Ishikawa (cell line): ENCODE measurements around the gene FGF4.
A peak's percentile ranks its signal among the peaks of the same experiment; 100 is the strongest.

ENCODE experiments used
- CEBPB ChIP-seq: IDR thresholded peaks from 2 replicates; pipeline ENCODE4 v1.6.1; 2012
- CREB1 ChIP-seq: IDR thresholded peaks from 2 replicates; pipeline ENCODE4 v1.6.1; 2012; ENCODE audit warnings: low read depth
- EGR1 ChIP-seq: IDR thresholded peaks from 2 replicates; pipeline ENCODE4 v1.6.1; 2012
- EP300 ChIP-seq: IDR thresholded peaks from 2 replicates; pipeline ENCODE4 v1.6.1; 2012; ENCODE audit warnings: borderline replicate concordance
- FOXM1 ChIP-seq: IDR thresholded peaks from 2 replicates; pipeline ENCODE4 v1.6.1; 2012; ENCODE audit warnings: low read depth, borderline replicate concordance
- MAX ChIP-seq: IDR thresholded peaks from 2 replicates; pipeline ENCODE4 v1.6.1; 2012
- NFIC ChIP-seq: IDR thresholded peaks from 2 replicates; pipeline ENCODE4 v1.6.1; 2012
- RAD21 ChIP-seq: IDR thresholded peaks from 2 replicates; pipeline ENCODE4 v1.6.1; 2012; ENCODE audit warnings: low read depth
- REST ChIP-seq: IDR thresholded peaks from 2 replicates; pipeline ENCODE4 v1.6.1; 2012; ENCODE audit warnings: low read depth, mild to moderate bottlenecking
- TAF1 ChIP-seq: IDR thresholded peaks from 2 replicates; pipeline ENCODE4 v1.6.1; 2012; ENCODE audit warnings: low read depth, mild to moderate bottlenecking
- TCF12 ChIP-seq: IDR thresholded peaks from 2 replicates; pipeline ENCODE4 v1.6.1; 2012; ENCODE audit warnings: low read depth
- TEAD4 ChIP-seq: IDR thresholded peaks from 2 replicates; pipeline ENCODE4 v1.6.1; 2012
- USF1 ChIP-seq: IDR thresholded peaks from 2 replicates; pipeline ENCODE4 v1.6.1; 2012
- YY1 ChIP-seq: IDR thresholded peaks from 2 replicates; pipeline ENCODE4 v1.6.1; 2012; ENCODE audit warnings: low read depth
- ZBTB7A ChIP-seq: IDR thresholded peaks from 2 replicates; pipeline ENCODE4 v1.6.1; 2012; ENCODE audit warnings: low read depth

FGF4 gene

GRCh38 chr11:69819541-69820070, 44.5 kb upstream of the FGF4 start:
- TF ChIP-seq EP300, result no peak
- TF ChIP-seq TCF12, result no peak
- no peak for TF ChIP-seq ZBTB7A
- no peak for TF ChIP-seq TEAD4

- TF ChIP-seq ZBTB7A (no peak), TAF1 (no peak), USF1 (no peak), EGR1 (no peak), NFIC (no peak), TEAD4 (no peak), EP300 (no peak)
Observed at GRCh38 chr11:69818603-69819441, 43.7 kb upstream of the FGF4 start, which contains the start of gene FGF3. TSS of gene FGF3 (minus strand) at chr11:69819416. CDS start at chr11:69818933, 483 bp downstream.

- TF ChIP-seq EGR1 (no peak), ZBTB7A (no peak), CEBPB (no peak), MAX (no peak), CREB1 (no peak), RAD21 (no peak), NFIC (no peak), FOXM1 (no peak), TAF1 (no peak), YY1 (no peak), REST (no peak), USF1 (no peak), EP300 (no peak)
Observed at GRCh38 chr11:69818231-69818602, 43.1 kb upstream of the FGF4 start.

GRCh38 chr11:69817265-69818230, 42.4 kb upstream of the FGF4 start:
- TF ChIP-seq CEBPB (no peak), USF1 (no peak), YY1 (no peak), ZBTB7A (peak; percentile 50; the same call in 1 of the 2 replicates), RAD21 (no peak), CREB1 (no peak), NFIC (no peak), FOXM1 (no peak), REST (no peak), TCF12 (no peak), EP300 (no peak), TEAD4 (no peak; the same call in 1 of the 2 replicates), TAF1 (0 out of 2 replicates have a peak, but pooled peaks have one; percentile 19), EGR1 (peak; percentile 48), MAX (peak; percentile 60; the same call in 1 of the 2 replicates)
